H1 (cell line): ENCODE results near the gene CUEDC2. TPM values are rescaled to one million over a fixed set of nuclear protein-coding genes. Genes with fewer than 3 reads are reported as not detected.
A peak's percentile ranks its signal among the peaks of the same experiment; 100 is the strongest.

ENCODE experiments used
- RAD21 ChIP-seq, 2 experiments: IDR thresholded peaks in 1 of 2; conservative IDR thresholded peaks in 1 of 2; 2 replicates each; pipeline ENCODE4 v1.6.1; 2011; ENCODE audit warnings: low read depth in 2 of 2, low read length in 2 of 2, improper control_type of control experiment in 1 of 2, inconsistent platforms in 1 of 2, mild to moderate bottlenecking in 1 of 2, moderate library complexity in 1 of 2
- SP4 ChIP-seq: IDR thresholded peaks from 2 replicates; pipeline ENCODE4 v1.6.1; 2012; ENCODE audit warnings: low read length, inconsistent platforms
- SUZ12 ChIP-seq: fragments of 200-600 bp; sonication (generic); IDR thresholded peaks from 2 replicates; pipeline ENCODE4 v1.6.1; 2012; ENCODE audit warnings: mild to moderate bottlenecking, inconsistent platforms, low read length, moderate library complexity, mixed read lengths
- TAF1 ChIP-seq: IDR thresholded peaks from 2 replicates; pipeline ENCODE4 v1.6.1; 2011; ENCODE audit warnings: mild to moderate bottlenecking, low read depth, low read length
- TBP ChIP-seq: IDR thresholded peaks from 2 replicates; pipeline ENCODE4 v1.6.1; 2011; ENCODE audit warnings: low read depth, low read length, improper control_type of control experiment
- polyA plus RNA-seq, 7 experiments: library from polyadenylated mRNA; depleted of rRNA in 3 of 7; stranded (reverse) in 5 of 7; unstranded in 2 of 7; fragments of >200 nt in 5 of 7; fragments of 200-250 nt in 2 of 7; gene quantifications; 1 replicate in 5 of 7; 2 replicates in 1 of 7; 4 replicates in 1 of 7; pipeline versions ENCODE4 v1.2.1 to v1.2.3, GENCODE V29; 2011 to 2013; ENCODE audit warnings: missing spikeins in 2 of 7, mixed read lengths in 2 of 7
- total RNA-seq: library from RNA; stranded (reverse); fragmentation: NEBNext Ultra II Directional; extraction: Animal tissue kit (Norgen Biotek cat#: 25700); gene quantifications from 2 replicates; pipeline ENCODE4 v1.2.1, GENCODE V29; 2021
- TF ChIP-seq, protein P1 (sequence below): IDR thresholded peaks from 2 replicates; pipeline ENCODE4 v1.6.1; 2012; ENCODE audit warnings: low read length, inconsistent platforms

Gene CUEDC2
- total and polyA plus RNA-seq, 2 of the 8 experiments (the other 6 are each of a cell fraction or from before 2014, with no cell fraction given) = 41.7 to 55.2 TPM

GRCh38 chr10:102418622-102419268 lies 13.6 kb downstream of the CUEDC2 start, which contains the start of gene PSD (continued):
- TF ChIP-seq, protein P1, sequence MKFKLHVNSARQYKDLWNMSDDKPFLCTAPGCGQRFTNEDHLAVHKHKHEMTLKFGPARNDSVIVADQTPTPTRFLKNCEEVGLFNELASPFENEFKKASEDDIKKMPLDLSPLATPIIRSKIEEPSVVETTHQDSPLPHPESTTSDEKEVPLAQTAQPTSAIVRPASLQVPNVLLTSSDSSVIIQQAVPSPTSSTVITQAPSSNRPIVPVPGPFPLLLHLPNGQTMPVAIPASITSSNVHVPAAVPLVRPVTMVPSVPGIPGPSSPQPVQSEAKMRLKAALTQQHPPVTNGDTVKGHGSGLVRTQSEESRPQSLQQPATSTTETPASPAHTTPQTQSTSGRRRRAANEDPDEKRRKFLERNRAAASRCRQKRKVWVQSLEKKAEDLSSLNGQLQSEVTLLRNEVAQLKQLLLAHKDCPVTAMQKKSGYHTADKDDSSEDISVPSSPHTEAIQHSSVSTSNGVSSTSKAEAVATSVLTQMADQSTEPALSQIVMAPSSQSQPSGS = 0 out of 2 replicates have a peak, but pooled peaks have one; percentile 15
- TF ChIP-seq RAD21 (IDR thresholded peaks at IDR 0.05 in 1 of 2, conservative IDR thresholded peaks at IDR 0.05 in 1 of 2; ENCODE audit: low read depth in 2 of 2, low read length in 2 of 2) = no peak
- TF ChIP-seq SUZ12 = no peak
- TF ChIP-seq TBP = peak; percentile 44; the same call in 1 of the 2 replicates
- TF ChIP-seq TAF1 = peak; percentile 44; the same call in 1 of the 2 replicates
- no peak for TF ChIP-seq SP4
